Chondrocyte (in vitro differentiated cells): Measurements from ENCODE around the gene SPSB1. TPM values are rescaled to one million over a fixed set of nuclear protein-coding genes. Genes with fewer than 3 reads are reported as not detected.

ENCODE experiments used
- DNase-seq: peaks from one replicate; pipeline ENCODE4 v3.0.0; 2021; ENCODE audit warnings: mixed read lengths, low spot score
- H3K27ac Mint-ChIP-seq: one replicate; pipeline ENCODE4 v1.8.0; 2021; ENCODE audit warnings: mild to moderate bottlenecking, moderate library complexity, mixed read lengths; ENCODE audit not compliant: unreplicated experiment
- H3K27me3 Mint-ChIP-seq: 2 replicates; pipeline ENCODE4 v1.8.0; 2021; ENCODE audit warnings: low read depth, mixed read lengths
- H3K36me3 Mint-ChIP-seq: 2 replicates; pipeline ENCODE4 v1.8.0; 2021; ENCODE audit warnings: low read depth, mixed read lengths
- H3K4me1 Mint-ChIP-seq: 2 replicates; pipeline ENCODE4 v1.8.0; 2021; ENCODE audit warnings: low read depth, mild to moderate bottlenecking, mixed read lengths
- H3K4me3 Mint-ChIP-seq: one replicate; pipeline ENCODE4 v1.8.0; 2021; ENCODE audit warnings: mild to moderate bottlenecking, moderate library complexity, mixed read lengths; ENCODE audit not compliant: unreplicated experiment
- H3K9me3 Mint-ChIP-seq: 2 replicates; pipeline ENCODE4 v1.8.0; 2021; ENCODE audit warnings: low read depth, mixed read lengths
- total RNA-seq: library from RNA; stranded (reverse); gene quantifications from 3 replicates; pipeline ENCODE4 v1.2.1, GENCODE V29; 2021
- TF ChIP-seq, protein P1 (sequence below): fragments of 200-600 bp; sonication (generic); IDR thresholded peaks from 2 replicates; pipeline ENCODE4 v1.5.0; 2021; ENCODE audit warnings: antibody characterized with exemption, mild to moderate bottlenecking, moderate library complexity

The SPSB1 gene
- total RNA-seq, 1 donor from 2014 or later, result 173 TPM

- Mint-ChIP-seq H3K27me3 (no peaks in the 10 kb centered on the region), H3K9me3 (peaks cover 18% of the 10 kb centered on the region), H3K4me3 (no peak overlapping the region), H3K4me1 (peaks cover 28% of the 10 kb centered on the region), H3K27ac (no peak overlapping the region), H3K36me3 (peaks cover 3% of the 10 kb centered on the region)
- TF ChIP-seq, protein P1, sequence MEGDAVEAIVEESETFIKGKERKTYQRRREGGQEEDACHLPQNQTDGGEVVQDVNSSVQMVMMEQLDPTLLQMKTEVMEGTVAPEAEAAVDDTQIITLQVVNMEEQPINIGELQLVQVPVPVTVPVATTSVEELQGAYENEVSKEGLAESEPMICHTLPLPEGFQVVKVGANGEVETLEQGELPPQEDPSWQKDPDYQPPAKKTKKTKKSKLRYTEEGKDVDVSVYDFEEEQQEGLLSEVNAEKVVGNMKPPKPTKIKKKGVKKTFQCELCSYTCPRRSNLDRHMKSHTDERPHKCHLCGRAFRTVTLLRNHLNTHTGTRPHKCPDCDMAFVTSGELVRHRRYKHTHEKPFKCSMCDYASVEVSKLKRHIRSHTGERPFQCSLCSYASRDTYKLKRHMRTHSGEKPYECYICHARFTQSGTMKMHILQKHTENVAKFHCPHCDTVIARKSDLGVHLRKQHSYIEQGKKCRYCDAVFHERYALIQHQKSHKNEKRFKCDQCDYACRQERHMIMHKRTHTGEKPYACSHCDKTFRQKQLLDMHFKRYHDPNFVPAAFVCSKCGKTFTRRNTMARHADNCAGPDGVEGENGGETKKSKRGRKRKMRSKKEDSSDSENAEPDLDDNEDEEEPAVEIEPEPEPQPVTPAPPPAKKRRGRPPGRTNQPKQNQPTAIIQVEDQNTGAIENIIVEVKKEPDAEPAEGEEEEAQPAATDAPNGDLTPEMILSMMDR, result no peak
- DNase-seq, result no peak
Measured at GRCh38 chr1:9286556-9286955, 6.1 kb upstream of the SPSB1 start.

- no peak overlapping the region for H3K4me3 Mint-ChIP-seq
- H3K27me3 Mint-ChIP-seq, result no peaks in the 10 kb centered on the region
- no peak overlapping the region for H3K27ac Mint-ChIP-seq
Measured at GRCh38 chr1:9289090-9289534, 3.6 kb upstream of the SPSB1 start.

DNA sequence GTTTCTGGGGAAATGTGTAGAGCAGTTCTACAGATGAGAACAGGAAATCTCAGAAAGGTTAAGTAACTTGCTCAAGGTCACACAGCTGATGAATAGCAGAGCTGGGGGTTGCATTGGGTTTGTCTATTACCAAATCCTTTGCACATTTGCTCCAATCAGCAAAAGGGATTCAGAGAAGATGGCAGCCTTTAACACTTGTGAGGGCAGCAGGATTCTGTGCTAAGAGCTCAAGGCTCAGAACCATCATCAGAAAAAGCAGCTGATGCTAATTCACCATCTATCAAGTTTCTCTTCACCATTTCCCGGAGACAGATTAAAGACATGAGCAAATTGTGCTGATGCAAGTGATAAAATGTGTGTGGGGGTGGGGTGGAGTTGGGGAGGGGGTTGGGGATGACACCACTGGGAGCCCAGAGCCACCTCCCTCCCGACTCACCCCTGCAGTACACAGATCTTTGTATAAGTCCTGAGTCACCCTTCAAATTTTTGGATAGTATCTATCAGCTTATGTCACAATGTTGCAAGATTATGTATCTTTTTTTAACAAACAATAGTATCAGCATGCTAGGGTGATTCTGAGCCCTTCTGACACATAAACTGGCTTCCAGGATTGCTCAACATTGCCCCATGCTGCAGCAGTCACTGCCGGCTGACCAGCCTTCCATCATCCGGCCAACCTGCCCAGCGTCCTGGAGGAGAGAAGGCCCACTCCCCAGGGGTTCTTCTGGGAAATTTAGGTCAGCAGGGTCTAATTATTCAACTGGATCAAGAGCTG lies 2.8 kb upstream of the SPSB1 start:
- peaks cover 10% of the 10 kb centered on the region for H3K9me3 Mint-ChIP-seq
- H3K27me3 Mint-ChIP-seq, result no peaks in the 10 kb centered on the region
- H3K36me3 Mint-ChIP-seq, result peaks cover 3% of the 10 kb centered on the region
- H3K27ac Mint-ChIP-seq, result peak overlapping the region; percentile 80
- no peak overlapping the region for H3K4me3 Mint-ChIP-seq
- no peak for DNase-seq
- peaks cover 19% of the 10 kb centered on the region for H3K4me1 Mint-ChIP-seq
- TF ChIP-seq, protein P1, result no peak

More at GRCh38 chr1:9289090-9289534, 3.6 kb upstream of the SPSB1 start:
- H3K9me3 Mint-ChIP-seq, result peaks cover 18% of the 10 kb centered on the region
- TF ChIP-seq, protein P1, result peak; percentile 90
- no peak for DNase-seq
- peaks cover 3% of the 10 kb centered on the region for H3K36me3 Mint-ChIP-seq
- H3K4me1 Mint-ChIP-seq, result peaks cover 18% of the 10 kb centered on the region

- H3K9me3 Mint-ChIP-seq, result peaks cover 9% of the 10 kb centered on the region
- peaks cover 39% of the 10 kb centered on the region for H3K4me1 Mint-ChIP-seq
- peak overlapping the region; percentile 86 for H3K27ac Mint-ChIP-seq
- TF ChIP-seq, protein P1, result no peak
- no peaks in the 10 kb centered on the region for H3K27me3 Mint-ChIP-seq
- DNase-seq, result no peak
- peak overlapping the region; percentile 70 for H3K4me3 Mint-ChIP-seq
- peaks cover 12% of the 10 kb centered on the region for H3K36me3 Mint-ChIP-seq
Measured at GRCh38 chr1:9291914-9292360, 757 bp upstream of the SPSB1 start.

DNA sequence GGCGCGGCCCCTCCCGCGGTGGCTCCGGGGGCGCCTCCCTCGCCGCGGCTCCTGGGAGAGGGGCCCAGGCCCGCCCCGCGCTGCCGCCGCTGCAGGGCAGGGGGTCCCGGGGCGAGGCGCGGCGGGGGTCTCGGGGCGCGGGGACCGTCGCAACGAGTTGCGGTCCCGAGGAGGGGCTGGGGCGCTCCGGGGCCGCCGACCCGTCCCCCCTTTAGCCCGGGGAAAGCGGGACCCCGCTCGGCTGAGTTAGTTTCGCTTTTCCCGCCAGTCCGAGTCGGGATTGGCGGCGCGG lies 493 bp downstream of the SPSB1 start:
- H3K4me1 Mint-ChIP-seq, result peaks cover 52% of the 10 kb centered on the region
- no peak for DNase-seq

More for the DNA sequence above, 493 bp downstream of the SPSB1 start:
- Mint-ChIP-seq H3K27ac (no peak overlapping the region), H3K4me3 (no peak overlapping the region), H3K27me3 (no peaks in the 10 kb centered on the region), H3K9me3 (peaks cover 7% of the 10 kb centered on the region), H3K36me3 (peaks cover 23% of the 10 kb centered on the region)
- TF ChIP-seq, protein P1, result no peak
